ENCODE results near the gene NELL2. TPM values are rescaled to one million over a fixed set of nuclear protein-coding genes. Genes with fewer than 3 reads are reported as not detected.

NELL2 gene
- total RNA-seq, 1 donor from 2014 or later, result 27.5 TPM

GRCh38 chr12:44490181-44490580 lies 385.9 kb downstream of the NELL2 start:
- intact Hi-C loops (cut with micrococcal nuclease), result no loop called here
- DNase-seq, result no peak
- no peaks in the 10 kb centered on the region for H3K36me3 Mint-ChIP-seq (ENCODE audit: low read depth)
- H3K27ac Mint-ChIP-seq, result no peak overlapping the region
- no peaks in the 10 kb centered on the region for H3K4me1 Mint-ChIP-seq
- H3K27me3 Mint-ChIP-seq, result no peaks in the 10 kb centered on the region
- no peak overlapping the region for H3K4me3 Mint-ChIP-seq
- H3K9me3 Mint-ChIP-seq, result peaks cover 7% of the 10 kb centered on the region

- no peaks in the 10 kb centered on the region for H3K27me3 Mint-ChIP-seq
- H3K4me3 Mint-ChIP-seq, result no peak overlapping the region
- no peak overlapping the region for H3K27ac Mint-ChIP-seq
- peaks cover 3% of the 10 kb centered on the region for H3K9me3 Mint-ChIP-seq
- H3K36me3 Mint-ChIP-seq (ENCODE audit: low read depth), result no peaks in the 10 kb centered on the region
- DNase-seq, result no peak
- intact Hi-C loops (cut with micrococcal nuclease), result no loop called here
- H3K4me1 Mint-ChIP-seq, result no peaks in the 10 kb centered on the region
These were observed 387.9 kb downstream of the NELL2 start for GRCh38 chr12:44488180-44488579.

GRCh38 chr12:44484862-44485261 lies 391.3 kb downstream of the NELL2 start:
- Mint-ChIP-seq H3K4me1 (no peaks in the 10 kb centered on the region), H3K36me3 (ENCODE audit: low read depth) (no peaks in the 10 kb centered on the region), H3K4me3 (no peak overlapping the region), H3K9me3 (no peaks in the 10 kb centered on the region), H3K27me3 (no peaks in the 10 kb centered on the region), H3K27ac (no peak overlapping the region)
- DNase-seq, result no peak
- intact Hi-C loops (cut with micrococcal nuclease), result no loop called here

GRCh38 chr12:44477331-44477980 lies 398.7 kb downstream of the NELL2 start:
- Mint-ChIP-seq H3K4me3 (no peak overlapping the region), H3K9me3 (peaks cover 9% of the 10 kb centered on the region), H3K36me3 (ENCODE audit: low read depth) (no peaks in the 10 kb centered on the region), H3K27me3 (no peaks in the 10 kb centered on the region), H3K27ac (no peak overlapping the region), H3K4me1 (no peaks in the 10 kb centered on the region)
- no peak for DNase-seq
- intact Hi-C loops (cut with micrococcal nuclease), result no loop called here

GRCh38 chr12:44476683-44477082 lies 399.4 kb downstream of the NELL2 start:
- H3K4me1 Mint-ChIP-seq, result no peaks in the 10 kb centered on the region

GRCh38 chr12:44465139-44465538 lies 411.0 kb downstream of the NELL2 start:
- no peak overlapping the region for H3K27ac Mint-ChIP-seq
- intact Hi-C loops (cut with micrococcal nuclease), result no loop called here
- no peak for DNase-seq

More at GRCh38 chr12:44476683-44477082, 399.4 kb downstream of the NELL2 start:
- intact Hi-C loops (cut with micrococcal nuclease), result no loop called here
- peaks cover 9% of the 10 kb centered on the region for H3K9me3 Mint-ChIP-seq
- no peaks in the 10 kb centered on the region for H3K36me3 Mint-ChIP-seq (ENCODE audit: low read depth)
- H3K27ac Mint-ChIP-seq, result no peak overlapping the region
- no peaks in the 10 kb centered on the region for H3K27me3 Mint-ChIP-seq
- DNase-seq, result no peak
- H3K4me3 Mint-ChIP-seq, result no peak overlapping the region

GRCh38 chr12:44464180-44464579 lies 411.9 kb downstream of the NELL2 start:
- Mint-ChIP-seq H3K4me3 (no peak overlapping the region), H3K36me3 (ENCODE audit: low read depth) (no peaks in the 10 kb centered on the region), H3K9me3 (peaks cover 3% of the 10 kb centered on the region), H3K27ac (no peak overlapping the region), H3K27me3 (no peaks in the 10 kb centered on the region), H3K4me1 (no peaks in the 10 kb centered on the region)
- intact Hi-C loops (cut with micrococcal nuclease), result no loop called here
- DNase-seq, result no peak

More at GRCh38 chr12:44465139-44465538, 411.0 kb downstream of the NELL2 start:
- peaks cover 3% of the 10 kb centered on the region for H3K9me3 Mint-ChIP-seq
- no peak overlapping the region for H3K4me3 Mint-ChIP-seq
- H3K27me3 Mint-ChIP-seq, result no peaks in the 10 kb centered on the region
- no peaks in the 10 kb centered on the region for H3K4me1 Mint-ChIP-seq
- H3K36me3 Mint-ChIP-seq (ENCODE audit: low read depth), result no peaks in the 10 kb centered on the region

- intact Hi-C loops (cut with micrococcal nuclease), result no loop called here
- Mint-ChIP-seq H3K4me3 (no peak overlapping the region), H3K36me3 (ENCODE audit: low read depth) (no peaks in the 10 kb centered on the region), H3K4me1 (no peaks in the 10 kb centered on the region), H3K27ac (no peak overlapping the region), H3K9me3 (peaks cover 3% of the 10 kb centered on the region), H3K27me3 (no peaks in the 10 kb centered on the region)
- no peak for DNase-seq
These were observed 413.4 kb downstream of the NELL2 start for GRCh38 chr12:44462729-44463128.

GRCh38 chr12:44460261-44460660 lies 415.9 kb downstream of the NELL2 start:
- Mint-ChIP-seq H3K4me3 (no peak overlapping the region), H3K36me3 (ENCODE audit: low read depth) (no peaks in the 10 kb centered on the region), H3K9me3 (peaks cover 3% of the 10 kb centered on the region), H3K27ac (no peak overlapping the region), H3K4me1 (no peaks in the 10 kb centered on the region), H3K27me3 (no peaks in the 10 kb centered on the region)
- DNase-seq, result no peak
- intact Hi-C loops (cut with micrococcal nuclease), result no loop called here

- no peaks in the 10 kb centered on the region for H3K9me3 Mint-ChIP-seq
- no peaks in the 10 kb centered on the region for H3K27me3 Mint-ChIP-seq
- H3K36me3 Mint-ChIP-seq (ENCODE audit: low read depth), result no peaks in the 10 kb centered on the region
- no peak overlapping the region for H3K4me3 Mint-ChIP-seq
- no peaks in the 10 kb centered on the region for H3K4me1 Mint-ChIP-seq
- no peak for DNase-seq
- intact Hi-C loops (cut with micrococcal nuclease), result no loop called here
- H3K27ac Mint-ChIP-seq, result no peak overlapping the region
These were observed 416.5 kb downstream of the NELL2 start for GRCh38 chr12:44459569-44459968.

Other genes with a start within 250 kb of the NELL2 start
- not detected in 2 replicates for gene DBX2, start 174.8 kb upstream of the NELL2 start, total RNA-seq